Kidney (tissue), 14 donors: ENCODE measurements around the gene TOR1AIP2. TPM values are rescaled to one million over a fixed set of nuclear protein-coding genes. Genes with fewer than 3 reads are reported as not detected.

Experiments used
- DNase-seq, 5 donors: peaks; one replicate each; pipeline ENCODE4 v3.0.0-alpha.2; 2013 to 2020
- FAIRE-seq: peaks from 2 replicates; lab custom pipeline; 2012; peaks lifted over from hg19 to GRCh38; lab: Jason Lieb, UNC
- H3K27ac ChIP-seq, 2 donors: one replicate each; pipeline ENCODE4 v1.7.0; 2013; ENCODE audit warnings: low read depth in 2 of 2, low read length in 2 of 2, inconsistent platforms in 1 of 2
- H3K27me3 ChIP-seq: one replicate; pipeline ENCODE4 v1.7.1; 2013; ENCODE audit warnings: low read length, inconsistent platforms; ENCODE audit not compliant: control insufficient read depth, insufficient read depth
- H3K36me3 ChIP-seq, 3 donors: one replicate each; pipeline versions ENCODE4 v1.7.0 to v1.7.1; 2013; ENCODE audit warnings: low read length in 3 of 3, control low read depth in 1 of 3, inconsistent platforms in 1 of 3; ENCODE audit not compliant: insufficient read depth in 3 of 3, control insufficient read depth in 2 of 3
- H3K4me1 ChIP-seq, 3 donors: one replicate each; pipeline versions ENCODE4 v1.7.0 to v1.7.1; 2013; ENCODE audit warnings: low read length in 3 of 3, inconsistent platforms in 1 of 3, low read depth in 1 of 3; ENCODE audit not compliant: control insufficient read depth in 2 of 3, insufficient read depth in 2 of 3
- H3K4me3 ChIP-seq, 3 donors: one replicate each; pipeline versions ENCODE4 v1.7.0 to v1.8.1; 2013; ENCODE audit warnings: low read length in 3 of 3, control low read depth in 1 of 3, inconsistent platforms in 1 of 3
- H3K9ac ChIP-seq, 3 donors: one replicate each; pipeline versions ENCODE4 v1.7.0 to v1.7.1; 2013; ENCODE audit warnings: low read length in 3 of 3, control low read depth in 1 of 3, inconsistent platforms in 1 of 3
- H3K9me3 ChIP-seq, 3 donors: one replicate each; pipeline versions ENCODE4 v1.7.0 to v1.7.1; 2013; ENCODE audit warnings: low read length in 3 of 3, control low read depth in 1 of 3, inconsistent platforms in 1 of 3; ENCODE audit not compliant: control insufficient read depth in 2 of 3, insufficient read depth in 1 of 3
- CTCF ChIP-seq: IDR thresholded peaks from 3 replicates; pipeline ENCODE4 v1.5.1; 2012; ENCODE audit warnings: mild to moderate bottlenecking, moderate library complexity, borderline replicate concordance; ENCODE audit not compliant: insufficient read depth; ENCODE audit errors: extremely low read depth
- intact Hi-C: fragments of 100-400 bp; cut with DNase I; formaldehyde crosslinking; loops from one replicate; pipeline ENCODE4 v1.11.1; 2022
- polyA plus RNA-seq: library from polyadenylated mRNA; stranded (reverse); fragments of 350-450 nt; fragmentation: Illumina TruSeq; extraction: RNeasy Lipid Tissue Mini Kit (QIAGEN cat#74804); gene quantifications from one replicate; pipeline ENCODE4 v1.2.3, GENCODE V29; 2014; ENCODE audit warnings: low read depth, low replicate concordance; ENCODE audit not compliant: insufficient read depth
- total RNA-seq: library from RNA; stranded (reverse); fragmentation: NEBNext Ultra II Directional; extraction: Animal tissue kit (Norgen Biotek cat#: 25700); gene quantifications from one replicate; pipeline ENCODE4 v1.2.1, GENCODE V29; 2021
- donor health status: control.
- donor health status: control.
- donor health status: control.
- donor health status: control.
- donor health status: control.
- donor health status: DM: yes; HTN: yes; CAD: no.
- donor health status: Normal renal cell carcinoma (clear cell type).

TOR1AIP2 gene
- total and polyA plus RNA-seq, 2 donors from 2014 or later: 13.1 to 80.5 TPM

GRCh38 chr1:179889589-179889988 lies 12.0 kb upstream of the TOR1AIP2 start:
- Histone ChIP-seq H3K4me3 (no peak overlapping the region), H3K4me1 (peaks cover 0 to 2% (median 0%) of the 10 kb centered on the region in 3 donors), H3K9ac (no peak overlapping the region), H3K9me3 (no peaks in the 10 kb centered on the region), H3K27ac (no peak overlapping the region), H3K27me3 (no peaks in the 10 kb centered on the region), H3K36me3 (peaks cover 2 to 37% (median 14%) of the 10 kb centered on the region in 3 donors)
- no peak for TF ChIP-seq CTCF
- DNase-seq: no peak
- no peak for FAIRE-seq
- intact Hi-C loops: no loop called here

- DNase-seq: no peak
- no peaks in the 10 kb centered on the region for H3K9me3 ChIP-seq
- TF ChIP-seq CTCF: no peak
- no peaks in the 10 kb centered on the region for H3K27me3 ChIP-seq
- intact Hi-C loops: no loop called here
- H3K4me1 ChIP-seq: peaks cover 0 to 9% (median 0%) of the 10 kb centered on the region in 3 donors
- no peak overlapping the region for H3K4me3 ChIP-seq
- no peak overlapping the region for H3K9ac ChIP-seq
- peaks cover 2 to 31% (median 14%) of the 10 kb centered on the region in 3 donors for H3K36me3 ChIP-seq
- no peak overlapping the region for H3K27ac ChIP-seq
- no peak for FAIRE-seq
Measured at GRCh38 chr1:179888071-179888470, 10.5 kb upstream of the TOR1AIP2 start.

GRCh38 chr1:179883745-179884138 lies 6.1 kb upstream of the TOR1AIP2 start:
- no peaks in the 10 kb centered on the region for H3K27me3 ChIP-seq
- peak in 4 of 5 donors; percentile 38 to 69 (median 54) for DNase-seq
- H3K27ac ChIP-seq: no peak overlapping the region
- H3K36me3 ChIP-seq: peaks cover 2 to 15% (median 4%) of the 10 kb centered on the region in 3 donors
- H3K4me1 ChIP-seq: peaks cover 0 to 11% (median 0%) of the 10 kb centered on the region in 3 donors
- intact Hi-C loops: no loop called here
- no peaks in the 10 kb centered on the region for H3K9me3 ChIP-seq
- no peak for TF ChIP-seq CTCF
- H3K9ac ChIP-seq: peak overlapping the region; percentile 78 to 88 (median 83)
- peak overlapping the region; percentile 74 to 88 (median 87) for H3K4me3 ChIP-seq
- FAIRE-seq: no peak
